NCI-H1694 (cell line): ENCODE results near the gene SRRM4.

ENCODE experiments used
- DNase-seq: peaks from one replicate; lab custom pipeline; 2025; lab: John Stamatoyannopoulos, UW

Gene SRRM4

DNA sequence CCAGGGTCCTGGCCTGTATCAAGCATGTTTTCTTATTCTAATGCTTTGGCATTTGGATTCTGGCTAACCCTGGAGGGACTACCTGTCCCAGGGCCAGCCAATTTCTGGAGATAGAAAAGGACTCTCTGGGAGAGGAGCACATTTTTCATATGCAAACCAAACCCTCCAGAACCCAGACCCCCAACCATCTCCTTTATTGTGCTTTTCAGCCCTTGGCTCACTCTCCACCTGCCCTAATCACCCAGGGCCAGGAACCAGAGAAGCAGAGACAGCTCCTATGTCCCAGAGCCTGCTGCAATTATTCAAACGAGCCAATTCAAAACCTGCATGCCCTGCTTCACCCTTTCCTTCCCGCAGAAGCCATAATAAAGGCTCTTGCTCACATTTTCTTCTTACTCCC is 221.2 kb downstream of the SRRM4 start:
- DNase-seq: no peak

DNA sequence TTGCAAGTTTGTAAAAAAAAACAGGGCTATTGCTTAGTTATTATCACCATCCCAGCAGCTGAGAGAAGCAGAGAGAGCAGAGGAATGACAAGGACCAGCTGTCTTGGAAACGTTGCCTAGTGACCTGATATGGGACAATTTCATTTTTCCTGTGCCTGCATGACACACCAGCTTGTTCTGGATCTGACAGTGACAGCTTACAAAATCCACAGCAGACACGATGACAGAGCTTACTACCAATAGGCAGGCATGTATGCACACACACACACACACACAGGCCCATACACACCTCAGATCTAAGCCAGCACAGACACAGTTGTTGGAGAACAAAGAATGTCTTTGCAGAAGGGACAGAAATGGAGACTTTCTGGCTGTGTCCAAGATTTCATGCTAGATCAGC is 222.8 kb downstream of the SRRM4 start:
- DNase-seq: peak; percentile 56

DNA sequence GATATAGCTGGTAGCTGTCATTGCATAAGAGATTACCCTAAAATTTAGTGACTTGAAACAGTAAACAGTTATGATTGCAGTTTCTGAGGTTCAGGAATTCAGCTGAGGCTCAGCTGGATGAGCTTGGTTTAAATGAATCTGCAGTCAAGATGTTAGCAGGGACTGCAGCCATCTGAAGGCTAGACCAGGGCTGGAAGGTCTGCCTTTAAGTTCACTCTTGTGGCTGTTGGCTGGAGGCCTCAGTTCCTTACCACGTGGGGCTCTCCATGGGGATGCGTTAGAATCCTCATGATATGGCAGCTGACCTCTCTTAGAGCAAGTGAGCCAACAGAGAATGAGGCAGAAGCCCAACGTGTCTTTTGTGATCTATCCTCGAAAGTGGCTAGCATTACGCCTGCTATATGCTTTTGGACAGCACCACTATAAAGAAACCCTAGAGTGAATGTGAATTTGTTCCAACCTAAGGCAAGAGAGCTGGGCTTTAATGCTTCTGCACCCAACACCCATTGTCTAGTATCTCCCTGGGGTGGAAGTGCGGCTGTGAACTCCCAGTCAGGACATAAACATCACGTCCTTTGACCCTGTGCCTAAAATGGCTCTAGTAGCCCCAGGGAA is 223.4 kb downstream of the SRRM4 start:
- DNase-seq: no peak

DNA sequence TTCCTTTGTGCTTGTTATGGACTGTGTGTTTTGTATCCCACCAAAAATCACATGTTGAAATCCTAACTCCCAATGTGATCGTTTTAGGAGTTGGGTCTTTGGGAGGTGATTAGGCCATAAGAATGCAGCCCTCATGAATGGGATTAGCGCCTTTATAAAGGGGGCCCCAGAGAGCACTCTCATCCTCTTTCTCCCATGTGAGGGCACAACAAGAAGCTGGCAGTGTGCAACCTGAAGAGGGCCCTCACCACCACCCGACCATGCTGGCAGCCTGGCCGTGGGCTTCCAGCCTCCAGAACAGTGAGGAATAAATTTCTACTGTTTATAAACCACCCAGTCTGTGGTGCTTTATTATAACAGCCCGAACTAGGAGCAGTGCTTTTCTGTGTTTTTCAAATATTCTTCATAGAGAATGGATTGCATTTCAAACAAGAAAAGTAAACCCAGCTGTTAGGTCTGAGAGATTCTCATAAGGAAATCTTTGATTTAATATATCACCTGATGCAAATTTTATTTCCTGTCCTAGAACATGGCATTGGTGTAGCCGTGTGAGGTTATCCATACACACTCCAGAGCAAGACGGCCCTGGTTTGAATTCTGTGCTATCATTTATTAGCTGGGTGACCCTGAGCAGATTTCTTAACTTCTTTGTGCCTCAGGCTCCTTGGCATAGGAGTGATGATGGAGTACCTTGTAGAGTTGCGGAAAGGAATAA is 225.2 kb downstream of the SRRM4 start:
- peak; percentile 33 for DNase-seq

DNA sequence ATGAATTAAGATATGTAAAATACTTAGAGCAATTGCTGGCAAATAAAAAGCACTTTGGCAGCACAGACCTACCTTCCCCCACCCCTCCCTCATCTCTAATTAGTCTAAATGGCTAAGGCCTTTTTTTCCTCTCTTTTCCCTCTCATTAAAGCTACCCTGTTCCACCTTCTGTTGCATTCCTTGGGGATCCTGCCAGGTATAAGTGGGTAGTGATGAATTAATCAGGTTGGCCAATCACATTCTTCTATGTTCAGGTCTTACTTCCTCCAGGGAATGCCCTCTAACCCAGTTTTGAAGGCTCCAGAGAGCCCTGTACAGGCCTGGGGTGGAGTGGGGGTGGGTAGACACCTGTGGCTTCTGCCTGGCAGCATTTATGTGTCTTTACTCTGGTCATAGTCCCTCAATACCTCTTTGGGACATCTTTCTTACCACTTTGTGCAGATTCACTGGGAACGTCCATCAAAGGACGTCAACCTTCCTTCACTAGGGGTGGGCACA is 225.8 kb downstream of the SRRM4 start:
- DNase-seq: no peak

DNA sequence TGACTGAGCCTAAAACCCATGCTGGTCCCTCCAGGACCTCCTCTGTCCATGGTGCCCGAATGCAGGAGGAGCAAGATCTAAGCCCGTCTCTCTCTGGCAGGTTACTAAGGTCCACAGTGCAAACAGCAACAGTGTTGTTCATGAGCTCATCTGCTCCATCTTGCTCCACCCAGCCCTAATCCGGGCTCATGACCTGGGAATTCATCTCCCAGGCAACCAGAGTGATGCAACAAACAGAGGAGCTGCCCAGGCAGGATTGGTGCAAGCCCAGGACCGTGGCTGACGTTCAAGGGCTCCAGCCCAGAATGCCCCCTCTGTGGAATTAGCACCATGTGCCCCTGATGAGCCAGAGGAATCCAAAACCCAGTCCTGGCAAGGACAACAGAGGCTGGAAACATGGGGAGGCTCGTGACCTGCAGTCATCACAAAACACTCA is 227.3 kb downstream of the SRRM4 start:
- no peak for DNase-seq

DNA sequence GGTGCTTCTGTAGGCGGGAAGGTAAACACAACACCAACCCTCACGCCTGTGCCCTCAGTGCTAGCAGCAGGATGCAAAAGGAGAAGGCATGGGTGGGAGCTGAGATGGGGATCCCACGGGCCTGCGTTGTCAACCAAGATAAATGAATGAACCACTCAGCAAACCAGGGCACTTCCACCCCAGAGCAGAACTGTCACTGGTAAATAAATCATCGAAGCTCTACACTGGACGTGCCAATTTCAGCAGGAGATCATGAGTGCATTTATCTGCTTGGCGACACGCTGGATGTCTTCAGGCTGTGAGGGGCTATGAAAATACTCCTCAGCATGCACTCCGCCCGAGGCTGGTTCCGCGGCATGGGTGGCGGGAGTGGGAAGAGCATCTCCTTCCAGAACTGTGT is 230.5 kb downstream of the SRRM4 start:
- no peak for DNase-seq
